ENCODE results near the gene SHROOM3.
"Not testable (repeated sequence)": the region's sequence is repeated elsewhere in the genome, so short reads cannot be mapped to it uniquely, and the experiment has no call there.

SHROOM3 gene

GRCh38 chr4:76434901-76435527, at the start of gene SHROOM3:
Gene SHROOM3 (plus strand): TSS chr4:76435229. CDS start chr4:76436053, 824 bp downstream.
- no peak for DNase-seq (ENCODE audit: low read depth)

GRCh38 chr4:76385974-76386373, 49.1 kb upstream of the SHROOM3 start:
- no peak for DNase-seq (ENCODE audit: low read depth)

GRCh38 chr4:76386566-76387305, 48.3 kb upstream of the SHROOM3 start:
- DNase-seq (ENCODE audit: low read depth), result no peak

- DNase-seq (ENCODE audit: low read depth), result no peak
These were observed 46.7 kb upstream of the SHROOM3 start for GRCh38 chr4:76388160-76388908.

DNA sequence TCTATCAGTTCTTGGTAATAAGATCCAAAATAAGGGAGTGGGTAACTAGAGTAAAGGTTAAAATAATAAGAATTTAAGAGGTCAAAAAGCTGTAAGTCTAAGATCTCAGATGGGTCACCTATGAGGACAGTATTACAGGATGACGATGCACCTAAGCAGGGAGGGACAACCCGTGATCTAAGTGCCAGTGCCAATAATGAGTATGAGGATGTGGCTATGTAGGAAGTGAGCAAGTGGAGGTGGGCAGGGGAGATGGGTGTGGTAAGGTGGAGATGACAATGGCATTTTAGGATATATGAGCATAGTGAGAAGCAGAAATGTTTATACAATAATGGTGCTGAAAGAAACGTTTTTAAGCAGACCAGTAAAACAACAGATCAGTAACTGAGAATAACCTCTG, 33.4 kb upstream of the SHROOM3 start:
- DNase-seq (ENCODE audit: low read depth), result no peak

GRCh38 chr4:76406081-76406480, 28.9 kb upstream of the SHROOM3 start:
- DNase-seq (ENCODE audit: low read depth), result no peak

DNA sequence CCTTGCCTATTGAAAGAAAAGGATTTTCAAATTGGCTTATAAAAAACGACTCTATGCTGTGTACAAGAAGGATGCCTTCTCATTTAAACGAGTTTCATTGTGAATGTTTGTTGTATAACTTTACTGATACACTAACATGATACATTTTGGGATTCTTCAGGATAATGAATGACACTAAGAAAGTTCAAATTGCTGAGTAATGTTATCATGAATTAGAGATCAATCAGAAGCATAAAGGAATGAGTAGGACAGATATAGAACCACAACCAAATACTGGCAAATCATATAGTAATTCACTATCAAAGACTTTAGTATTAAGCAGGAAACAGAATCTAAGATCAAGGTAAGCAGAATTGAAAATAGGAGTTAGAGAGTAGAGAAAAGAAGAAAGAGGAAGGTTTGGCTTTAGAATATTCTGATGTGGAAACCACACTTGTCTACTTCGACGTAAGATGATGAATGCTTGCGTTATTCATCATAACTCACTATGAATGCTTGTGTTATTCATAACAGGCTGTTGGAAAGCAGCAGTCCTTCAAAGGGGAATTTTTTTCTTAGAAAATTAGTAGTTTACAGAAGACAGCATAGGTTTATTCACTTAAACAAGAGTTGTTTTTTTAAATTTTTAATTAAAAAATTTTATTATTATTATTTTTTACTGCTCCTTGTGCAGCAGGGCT, 27.4 kb upstream of the SHROOM3 start:
- peak; percentile 15 for DNase-seq (ENCODE audit: low read depth)

DNA sequence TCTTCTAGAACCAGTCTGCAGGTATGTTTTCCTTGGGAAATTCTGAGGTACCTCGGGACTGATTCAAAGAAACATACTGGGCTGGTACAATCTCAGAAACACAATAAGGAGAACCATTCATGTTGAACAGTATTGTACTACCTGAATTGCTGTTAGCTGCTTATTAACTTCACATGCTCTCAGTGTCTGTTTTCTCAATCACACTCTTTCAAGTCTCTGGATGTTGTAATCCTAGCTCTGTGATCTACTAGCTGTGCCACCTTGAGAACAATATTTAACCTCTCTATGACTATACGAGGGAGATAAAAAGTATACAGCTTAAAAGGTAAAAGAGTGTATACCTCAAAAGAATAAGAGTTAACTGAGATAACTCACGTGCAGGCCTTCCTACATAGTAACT, 24.4 kb upstream of the SHROOM3 start:
- no peak for DNase-seq (ENCODE audit: low read depth)

GRCh38 chr4:76420188-76420761, 14.8 kb upstream of the SHROOM3 start:
- no peak for DNase-seq (ENCODE audit: low read depth)

DNA sequence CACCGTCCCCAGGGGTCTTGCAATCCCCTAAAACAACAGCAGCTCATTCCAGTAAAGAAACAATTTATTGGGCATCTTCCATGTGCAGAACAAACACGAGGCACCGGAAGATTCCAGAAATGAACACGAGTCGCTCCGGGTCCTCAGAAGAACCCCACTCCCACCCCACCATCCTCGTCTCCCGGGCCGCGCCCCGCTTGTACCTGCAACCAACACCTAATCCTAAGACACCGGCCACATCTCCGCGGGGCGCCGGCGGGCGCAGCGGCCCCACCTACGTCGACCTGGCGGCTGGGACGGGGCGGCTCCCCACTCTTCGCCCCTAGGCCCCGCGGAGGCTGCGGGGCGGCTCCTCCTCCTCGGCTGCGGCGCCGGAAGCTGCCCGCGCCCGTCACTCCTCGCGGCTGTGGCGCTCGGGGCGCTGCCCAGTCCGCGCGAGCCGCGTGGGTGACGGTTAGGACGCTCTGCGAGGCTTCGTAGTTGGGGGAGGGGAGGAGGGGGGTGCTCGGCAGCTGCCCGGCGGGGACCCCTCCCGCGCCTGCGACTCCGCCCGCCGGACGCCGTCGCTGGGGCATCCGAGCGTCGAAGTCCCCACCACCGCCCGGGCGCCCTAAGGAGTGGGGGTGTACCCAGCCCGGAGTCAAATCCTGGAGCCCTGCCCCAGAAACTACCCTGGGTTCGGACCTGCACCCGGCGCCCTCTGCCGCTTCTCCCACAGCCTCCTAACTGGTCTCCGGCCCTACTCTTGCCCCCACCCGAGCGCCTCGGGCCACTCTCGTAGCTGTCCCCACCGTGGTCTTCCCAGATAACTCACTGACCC, 14.1 kb upstream of the SHROOM3 start, which contains the start of gene CCDC158:
Gene CCDC158, minus strand, starts transcription at position 380 of the 820 bp plus-strand sequence. CDS start 17,934 bp downstream, outside the sequence.
- no peak for DNase-seq (ENCODE audit: low read depth)

DNA sequence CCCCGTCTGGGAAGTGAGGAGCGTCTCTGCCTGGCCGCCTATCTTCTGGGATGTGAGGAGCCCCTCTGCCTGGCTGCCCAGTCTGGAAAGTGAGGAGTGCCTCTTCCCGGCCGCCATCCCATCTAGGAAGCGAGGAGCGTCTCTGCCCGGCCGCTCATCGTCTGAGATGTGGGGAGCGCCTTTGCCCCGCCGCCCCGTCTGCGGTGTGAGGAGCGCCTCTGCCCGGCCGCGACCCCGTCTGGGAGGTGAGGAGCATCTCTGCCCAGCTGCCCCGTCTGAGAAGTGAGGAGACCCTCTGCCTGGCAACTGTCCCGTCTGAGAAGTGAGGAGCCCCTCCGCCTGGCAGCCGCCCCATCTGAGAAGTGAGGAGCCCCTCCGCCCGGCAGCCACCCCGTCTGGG, 11.9 kb upstream of the SHROOM3 start:
- not testable (repeated sequence) for DNase-seq (ENCODE audit: low read depth)

GRCh38 chr4:76426272-76426671, 8.8 kb upstream of the SHROOM3 start:
- DNase-seq (ENCODE audit: low read depth), result peak; percentile 8

- DNase-seq (ENCODE audit: low read depth), result no peak
These were observed 5.4 kb upstream of the SHROOM3 start for GRCh38 chr4:76429636-76430035.

DNA sequence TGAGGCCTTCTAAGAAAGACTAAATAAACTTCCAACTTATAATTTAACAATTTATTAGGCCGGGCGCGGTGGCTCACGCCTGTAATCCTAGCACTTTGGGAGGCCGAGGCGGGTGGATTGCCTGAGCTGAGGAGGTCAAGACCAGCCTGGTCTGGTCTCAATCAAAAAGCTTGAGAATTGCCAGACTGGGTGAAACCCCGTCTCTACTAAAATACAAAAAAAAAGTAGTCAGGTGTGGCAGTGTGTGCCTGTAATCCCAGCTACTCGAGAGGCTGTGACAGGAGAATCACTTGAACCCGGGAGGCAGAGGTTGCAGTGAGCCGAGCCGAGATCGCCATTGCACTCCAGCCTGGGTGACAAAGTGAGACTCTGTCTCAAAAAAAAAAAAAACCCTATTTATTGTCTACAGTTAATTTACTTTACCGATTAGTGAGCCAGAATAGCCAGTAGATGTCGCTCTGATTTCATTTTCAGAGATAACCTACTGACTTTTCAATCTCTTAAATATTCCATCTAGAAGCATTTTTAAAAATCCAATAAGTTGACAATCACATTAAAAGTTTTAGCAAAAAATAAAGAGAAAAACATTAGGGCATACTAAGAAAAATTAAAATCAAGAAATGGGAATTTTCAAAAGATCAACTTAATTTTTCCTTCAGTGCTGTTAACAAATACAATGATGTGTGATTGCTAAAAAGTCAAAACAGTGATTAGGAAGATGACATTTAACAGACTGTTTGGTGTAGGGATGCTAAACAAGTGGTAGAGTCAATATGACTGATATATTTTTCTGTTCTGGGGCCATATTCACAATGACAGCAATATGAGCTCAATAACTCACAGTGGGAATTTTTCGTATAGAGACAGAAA, 4.3 kb upstream of the SHROOM3 start:
- DNase-seq (ENCODE audit: low read depth), result peak; percentile 71

- no peak for DNase-seq (ENCODE audit: low read depth)
These were observed 695 bp downstream of the SHROOM3 start for GRCh38 chr4:76435528-76436319.

DNA sequence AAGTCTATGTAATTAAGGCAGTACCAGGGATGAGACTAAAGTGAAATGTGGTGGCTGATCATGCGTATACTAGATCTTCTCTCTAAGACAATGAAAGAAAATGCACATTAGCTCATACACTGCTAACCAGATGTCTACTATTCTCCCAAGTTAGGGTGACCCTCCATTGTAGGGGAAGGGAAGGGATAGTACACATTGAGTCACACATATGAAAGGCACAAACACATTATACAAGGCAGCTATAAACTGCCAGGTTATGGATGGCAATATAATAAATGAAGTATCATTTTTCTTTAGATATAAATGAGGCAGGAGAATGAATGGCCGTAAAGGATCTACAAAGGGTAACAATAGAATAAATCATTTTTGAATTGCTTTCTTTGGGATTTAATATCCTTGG, 4.5 kb downstream of the SHROOM3 start:
- DNase-seq (ENCODE audit: low read depth), result no peak

- no peak for DNase-seq (ENCODE audit: low read depth)
These were observed 6.9 kb downstream of the SHROOM3 start for GRCh38 chr4:76441881-76442280.

- DNase-seq (ENCODE audit: low read depth), result no peak
These were observed 7.8 kb downstream of the SHROOM3 start for GRCh38 chr4:76442807-76443206.

- DNase-seq (ENCODE audit: low read depth), result no peak
These were observed 8.3 kb downstream of the SHROOM3 start for GRCh38 chr4:76443376-76443775.

Data from ELR (cell line).